ENCODE measurements around the gene ATF2. TPM values are rescaled to one million over a fixed set of nuclear protein-coding genes. Genes with fewer than 3 reads are reported as not detected.

ATF2 gene
- total and polyA plus RNA-seq, 2 of the 4 experiments (the other 2 are of a cell fraction) = 23.2 to 60.0 TPM

- DNase-seq = no peak
- Histone ChIP-seq H4K91ac (ENCODE audit: insufficient read depth, low read depth, low read length) (no peak overlapping the region), H4K20me1 (ENCODE audit: insufficient read depth, low read length) (peaks cover 73% of the 10 kb centered on the region), H3K4me1 (ENCODE audit: control insufficient read depth, insufficient read depth, low read length) (peaks cover 6% of the 10 kb centered on the region), H3K36me3 (ENCODE audit: control insufficient read depth, insufficient read depth, low read length) (peaks cover 6% of the 10 kb centered on the region; the same call in 1 of the 2 replicates), H3K9me3 (ENCODE audit: control insufficient read depth, insufficient read depth, low read length) (no peaks in the 10 kb centered on the region), H3K9me1 (ENCODE audit: insufficient read depth, low read length) (peaks cover 8% of the 10 kb centered on the region), H3K56ac (ENCODE audit: extremely low read depth, insufficient read depth, low read length) (no peak overlapping the region), H3K4me2 (ENCODE audit: low read depth, low read length) (no peak overlapping the region), H2AK5ac (ENCODE audit: low read depth, low read length) (no peak overlapping the region), H2AK9ac (replicated peaks; ENCODE audit: low read depth, low read length, poor library complexity) (no peak overlapping the region), H3K4ac (ENCODE audit: low read depth, low read length) (no peak overlapping the region), H3K9ac (ENCODE audit: low read depth, low read length) (no peak overlapping the region), H2BK15ac (ENCODE audit: low read depth, low read length) (no peak overlapping the region), H3K4me3 (ENCODE audit: insufficient read depth, low read depth, low read length) (no peak overlapping the region), H2AFZ (replicated peaks; ENCODE audit: low read length, poor library complexity) (no peak overlapping the region), H3K18ac (ENCODE audit: low read depth, low read length) (no peak overlapping the region), H4K8ac (ENCODE audit: low read depth in 2 of 2, low read length in 2 of 2) (no peak overlapping the region), H2BK20ac (ENCODE audit: low read depth, low read length) (no peak overlapping the region), H3K27ac (ENCODE audit: insufficient read depth, low read length) (no peak overlapping the region), H3K14ac (replicated peaks; ENCODE audit: low read depth, low read length) (no peak overlapping the region), H2BK120ac (ENCODE audit: low read depth, low read length) (no peak overlapping the region), H3K79me1 (ENCODE audit: low read depth in 1 of 2, low read length in 2 of 2) (peaks cover 25 to 56% of the 10 kb centered on the region in 2 experiments), H2BK5ac (ENCODE audit: low read depth, low read length, poor library complexity, severe bottlenecking) (no peak overlapping the region), H3K23ac (ENCODE audit: low read depth, low read length) (no peak overlapping the region), H4K5ac (ENCODE audit: low read depth, low read length) (no peak overlapping the region), H3K27me3 (ENCODE audit: control insufficient read depth, insufficient read depth, low read length) (no peaks in the 10 kb centered on the region)
- no CpG with 5 or more reads among the region's 2 CpGs for WGBS, 2 experiments (ENCODE audit: extremely low coverage in 2 of 2, insufficient read length in 1 of 2)
- no TSS peak for BruUV-seq (replicated peaks)
- dilution Hi-C loops (cut with HindIII; ENCODE audit: low sequenced_read_pairs, unreplicated experiment) (no loop called here), in situ Hi-C loops (cut with MboI; ENCODE audit: low sequenced_read_pairs) (no loop called here), intact Hi-C loops (cut with micrococcal nuclease) (no loop called here)
- TF ChIP-seq MAFK (IDR thresholded peaks at IDR 0.05; ENCODE audit: low read depth, low read length) (no peak), RFX5 (IDR thresholded peaks at IDR 0.05; ENCODE audit: low read depth, low read length) (no peak), MXI1 (IDR thresholded peaks at IDR 0.05; ENCODE audit: borderline replicate concordance, low read depth, low read length) (no peak), SMC3 (IDR thresholded peaks at IDR 0.05; ENCODE audit: low read depth, low read length) (no peak), RAD21 (IDR thresholded peaks at IDR 0.05; ENCODE audit: low read length) (no peak), RCOR1 (IDR thresholded peaks at IDR 0.05; ENCODE audit: insufficient replicate concordance, low read length) (no peak), USF2 (IDR thresholded peaks at IDR 0.05; ENCODE audit: low read depth, low read length) (no peak), FOS (IDR thresholded peaks at IDR 0.05; ENCODE audit: low read depth, low read length) (no peak), BHLHE40 (IDR thresholded peaks at IDR 0.05; ENCODE audit: low read depth, low read length) (no peak), CHD1 (IDR thresholded peaks at IDR 0.05; ENCODE audit: low read depth, low read length) (no peak), POLR2A (IDR thresholded peaks at IDR 0.05; ENCODE audit: low read depth, low read length) (no peak), NFE2L2 (IDR thresholded peaks at IDR 0.05; ENCODE audit: low read depth, low read length) (no peak), CEBPB (IDR thresholded peaks at IDR 0.05; ENCODE audit: low read depth, low read length) (no peak), ELK1 (IDR thresholded peaks at IDR 0.05; ENCODE audit: borderline replicate concordance, low read depth, low read length) (no peak), CTCF (conservative IDR thresholded peaks at IDR 0.05; ENCODE audit: low read depth, low read length) (no peak)
- ChIA-PET CTCF (no interaction called here), POLR2A (ENCODE audit: unreplicated experiment) (no interaction called here)
- no peak for ATAC-seq (ENCODE audit: low read depth)
Observed at GRCh38 chr2:175152242-175152641, 15.8 kb downstream of the ATF2 start.

Data from IMR-90 (cell line).